H1 (cell line): Measurements from ENCODE around the gene CTNNBL1. TPM values are rescaled to one million over a fixed set of nuclear protein-coding genes. Genes with fewer than 3 reads are reported as not detected.

Experiments
- CTCF ChIA-PET: fragments of 300-600 bp; sonication (Branson Sonifier 250); formaldehyde crosslinking; loops from one replicate; lab custom pipeline; 2021; ENCODE audit not compliant: partially characterized antibody; lab: Charles Lee
- POLR2A ChIA-PET: fragments of 300-600 bp; sonication (Branson Sonifier 250); formaldehyde crosslinking; loops from one replicate; lab custom pipeline; 2021; ENCODE audit warnings: inconsistent platforms; ENCODE audit not compliant: partially characterized antibody; lab: Charles Lee
- DNase-seq, 2 experiments: peaks; one replicate each; pipeline versions ENCODE4 v3.0.0 to v3.0.0-alpha.2; 2010 to 2022; ENCODE audit warnings: low spot score in 2 of 2, low read depth in 1 of 2, mixed read lengths in 1 of 2
- FAIRE-seq: peaks from 2 replicates; lab custom pipeline; 2011; peaks lifted over from hg19 to GRCh38; lab: Jason Lieb, UNC
- H2AFZ ChIP-seq: 2 replicates; pipeline ENCODE4 v1.8.1; 2012; ENCODE audit warnings: low read length, inconsistent platforms
- H2AK5ac ChIP-seq: 2 replicates; pipeline ENCODE4 v1.6.1; 2013; ENCODE audit warnings: low read depth, low read length
- H2BK120ac ChIP-seq: replicated peaks from 2 replicates; pipeline ENCODE3; 2013; ENCODE audit warnings: low read depth, low read length, inconsistent platforms
- H2BK12ac ChIP-seq: 2 replicates; pipeline ENCODE4 v1.6.1; 2013; ENCODE audit warnings: low read depth, low read length
- H2BK15ac ChIP-seq: 2 replicates; pipeline ENCODE4 v1.6.1; 2013; ENCODE audit warnings: low read length
- H2BK20ac ChIP-seq: 2 replicates; pipeline ENCODE4 v1.6.1; 2013; ENCODE audit warnings: low read length
- H2BK5ac ChIP-seq: 2 replicates; pipeline ENCODE4 v1.6.1; 2013; ENCODE audit warnings: low read depth, low read length
- H3K14ac ChIP-seq: 2 replicates; pipeline ENCODE4 v1.6.1; 2013; ENCODE audit warnings: inconsistent platforms; ENCODE audit not compliant: insufficient read length
- H3K18ac ChIP-seq: 2 replicates; pipeline ENCODE4 v1.6.1; 2013; ENCODE audit warnings: low read length; ENCODE audit errors: extremely low read depth
- H3K23ac ChIP-seq: 2 replicates; pipeline ENCODE4 v1.6.1; 2013; ENCODE audit warnings: inconsistent platforms; ENCODE audit not compliant: insufficient read length
- H3K23me2 ChIP-seq: 2 replicates; pipeline ENCODE4 v1.6.1; 2013; ENCODE audit warnings: low read depth, low read length
- H3K27ac ChIP-seq: 2 replicates; pipeline ENCODE4 v1.6.1; 2011; ENCODE audit warnings: low read depth, low read length, inconsistent platforms
- H3K27me3 ChIP-seq, 4 experiments: replicated peaks in 1 of 4; 1 replicate in 1 of 4; 2 replicates in 3 of 4; pipeline versions ENCODE4 v1.6.1 to v1.8.1; 2011 to 2013; ENCODE audit warnings: low read length in 3 of 4, mild to moderate bottlenecking in 3 of 4, inconsistent platforms in 2 of 4, mixed read lengths in 2 of 4, moderate library complexity in 1 of 4; ENCODE audit not compliant: control insufficient read depth in 3 of 4, insufficient read depth in 3 of 4; ENCODE audit errors: extremely low read depth in 1 of 4
- H3K36me3 ChIP-seq, 4 experiments: 2 replicates each; pipeline versions ENCODE4 v1.6.1 to v1.8.1; 2011 to 2013; ENCODE audit warnings: mild to moderate bottlenecking in 4 of 4, low read length in 3 of 4, moderate library complexity in 2 of 4, control low read depth in 1 of 4, inconsistent platforms in 1 of 4; ENCODE audit not compliant: insufficient read depth in 4 of 4, control insufficient read depth in 2 of 4
- H3K4ac ChIP-seq: replicated peaks from 2 replicates; pipeline ENCODE3; 2013; ENCODE audit warnings: low read length, low read depth, mixed read lengths, inconsistent platforms; ENCODE audit not compliant: insufficient read length
- H3K4me1 ChIP-seq, 4 experiments: replicated peaks in 1 of 4; 1 replicate in 1 of 4; 2 replicates in 3 of 4; pipeline versions ENCODE4 v1.6.1 to v1.8.1; 2011 to 2013; ENCODE audit warnings: low read length in 3 of 4, inconsistent platforms in 2 of 4, mixed read lengths in 1 of 4; ENCODE audit not compliant: insufficient read depth in 4 of 4, control insufficient read depth in 3 of 4
- H3K4me2 ChIP-seq, 2 experiments: 2 replicates each; pipeline versions ENCODE4 v1.6.1 to v1.8.1; 2011 to 2013; ENCODE audit warnings: low read depth in 2 of 2, low read length in 2 of 2, control low read depth in 1 of 2, inconsistent platforms in 1 of 2, mild to moderate bottlenecking in 1 of 2; ENCODE audit not compliant: insufficient read depth in 1 of 2
- H3K4me3 ChIP-seq, 4 experiments: fragments of 200-600, 300-600 bp in 1 of 4; sonication (generic), shearing (Covaris generic), sonication (Bioruptor Twin) in 1 of 4; 2 replicates each; pipeline versions ENCODE4 v1.5.1 to v1.8.1; 2011 to 2016; ENCODE audit warnings: low read length in 4 of 4, low read depth in 3 of 4, control low read depth in 2 of 4, inconsistent platforms in 2 of 4, mild to moderate bottlenecking in 2 of 4, mixed read lengths in 1 of 4, moderate library complexity in 1 of 4; ENCODE audit not compliant: insufficient read depth in 2 of 4; ENCODE audit errors: extremely low read depth in 1 of 4
- H3K56ac ChIP-seq: replicated peaks from 2 replicates; pipeline ENCODE3; 2013; ENCODE audit warnings: low read depth, mild to moderate bottlenecking, mixed read lengths, low read length, inconsistent platforms; ENCODE audit not compliant: insufficient read length
- H3K79me1 ChIP-seq: 2 replicates; pipeline ENCODE4 v1.6.1; 2013; ENCODE audit warnings: low read depth, low read length, control low read depth
- H3K79me2 ChIP-seq, 2 experiments: 2 replicates each; pipeline versions ENCODE4 v1.6.1 to v1.8.1; 2012 to 2013; ENCODE audit warnings: low read length in 2 of 2, mild to moderate bottlenecking in 2 of 2, inconsistent platforms in 1 of 2; ENCODE audit not compliant: insufficient read depth in 2 of 2, control insufficient read depth in 1 of 2
- H3K9ac ChIP-seq, 4 experiments: replicated peaks in 1 of 4; 1 replicate in 1 of 4; 2 replicates in 3 of 4; pipeline versions ENCODE4 v1.6.1 to v1.8.1; 2011 to 2013; ENCODE audit warnings: low read depth in 3 of 4, low read length in 3 of 4, control low read depth in 2 of 4, mild to moderate bottlenecking in 2 of 4, moderate library complexity in 2 of 4, inconsistent platforms in 1 of 4; ENCODE audit errors: extremely low read depth in 1 of 4
- H3K9me3 ChIP-seq, 2 experiments: 2 replicates each; pipeline versions ENCODE4 v1.6.1 to v1.8.1; 2012 to 2013; ENCODE audit warnings: mild to moderate bottlenecking in 2 of 2, moderate library complexity in 2 of 2, control low read depth in 1 of 2, inconsistent platforms in 1 of 2, low read depth in 1 of 2, low read length in 1 of 2, mixed read lengths in 1 of 2; ENCODE audit not compliant: insufficient read depth in 2 of 2
- H4K20me1 ChIP-seq, 2 experiments: replicated peaks in 1 of 2; 2 replicates each; pipeline versions ENCODE3 to v1.8.1; 2011 to 2013; ENCODE audit warnings: inconsistent platforms in 2 of 2, low read length in 2 of 2, mild to moderate bottlenecking in 1 of 2; ENCODE audit not compliant: insufficient read depth in 2 of 2, control insufficient read depth in 1 of 2
- H4K5ac ChIP-seq: 2 replicates; pipeline ENCODE4 v1.6.1; 2013; ENCODE audit warnings: low read length, low read depth, mixed read lengths, inconsistent platforms; ENCODE audit not compliant: insufficient read length
- H4K8ac ChIP-seq: 2 replicates; pipeline ENCODE4 v1.8.0; 2013; ENCODE audit warnings: mild to moderate bottlenecking, moderate library complexity, low read length, inconsistent platforms; ENCODE audit not compliant: insufficient read depth; ENCODE audit errors: extremely low read depth
- H4K91ac ChIP-seq: replicated peaks from 2 replicates; pipeline ENCODE3; 2013; ENCODE audit warnings: low read length, mixed read lengths, inconsistent platforms; ENCODE audit not compliant: insufficient read length
- BCL11A ChIP-seq, 2 experiments: IDR thresholded peaks; one replicate each; pipeline ENCODE4 v1.6.1; 2011; ENCODE audit warnings: low read depth in 2 of 2, low read length in 2 of 2, mild to moderate bottlenecking in 2 of 2
- CBX8 ChIP-seq: fragments of 300-800, 300-1000 bp; sonication (generic); IDR thresholded peaks from 2 replicates; pipeline ENCODE4 v1.7.1; 2016; ENCODE audit warnings: low read depth, low read length, borderline replicate concordance
- CHD1 ChIP-seq: IDR thresholded peaks from 2 replicates; pipeline ENCODE4 v1.6.1; 2012; ENCODE audit warnings: low read depth, low read length, improper control_type of control experiment
- CREB1 ChIP-seq: IDR thresholded peaks from 2 replicates; pipeline ENCODE4 v1.6.1; 2012; ENCODE audit warnings: inconsistent platforms
- FOSL1 ChIP-seq: IDR thresholded peaks from 2 replicates; pipeline ENCODE4 v1.6.1; 2011; ENCODE audit warnings: mild to moderate bottlenecking, low read depth, low read length, moderate library complexity; ENCODE audit not compliant: insufficient read depth
- NRF1 ChIP-seq: IDR thresholded peaks from 2 replicates; pipeline ENCODE4 v1.6.1; 2011; ENCODE audit warnings: mild to moderate bottlenecking, low read depth, low read length, improper control_type of control experiment
- SP2 ChIP-seq: IDR thresholded peaks from 2 replicates; pipeline ENCODE4 v1.6.1; 2012; ENCODE audit warnings: mild to moderate bottlenecking, low read length, inconsistent platforms
- SRF ChIP-seq: IDR thresholded peaks from 2 replicates; pipeline ENCODE4 v1.6.1; 2011; ENCODE audit warnings: mild to moderate bottlenecking, low read depth, low read length, moderate library complexity
- TEAD4 ChIP-seq: IDR thresholded peaks from 2 replicates; pipeline ENCODE4 v1.6.1; 2012; ENCODE audit warnings: low read depth, low read length, inconsistent platforms, mixed read lengths
- WGBS, 2 experiments: shearing (Covaris generic) in 1 of 2; methylation state at CpG; one replicate each; pipeline versions ENCODE4 v1.1.6 to v1.1.7; 2013 to 2015; ENCODE audit warnings: low lambda C conversion rate in 2 of 2, mixed read lengths in 2 of 2, inconsistent platforms in 1 of 2, low coverage in 1 of 2, missing lambda C conversion rate in 1 of 2; ENCODE audit not compliant: insufficient replicate concordance in 2 of 2, insufficient coverage in 1 of 2, insufficient read length in 1 of 2; ENCODE audit errors: extremely low coverage in 1 of 2, missing lambda C conversion rate in 1 of 2; 5-methylcytosine and 5-hydroxymethylcytosine counted together
- polyA plus RNA-seq, 7 experiments: library from polyadenylated mRNA; depleted of rRNA in 3 of 7; stranded (reverse) in 5 of 7; unstranded in 2 of 7; fragments of >200 nt in 5 of 7; fragments of 200-250 nt in 2 of 7; gene quantifications; 1 replicate in 5 of 7; 2 replicates in 1 of 7; 4 replicates in 1 of 7; pipeline versions ENCODE4 v1.2.1 to v1.2.3, GENCODE V29; 2011 to 2013; ENCODE audit warnings: missing spikeins in 2 of 7, mixed read lengths in 2 of 7
- total RNA-seq: library from RNA; stranded (reverse); fragmentation: NEBNext Ultra II Directional; extraction: Animal tissue kit (Norgen Biotek cat#: 25700); gene quantifications from 2 replicates; pipeline ENCODE4 v1.2.1, GENCODE V29; 2021

Gene CTNNBL1
- total and polyA plus RNA-seq, 2 of the 8 experiments (the other 6 are each of a cell fraction or from before 2014, with no cell fraction given): 19.6 to 81.6 TPM

- no peak overlapping the region for H3K4me2 ChIP-seq
Observed at GRCh38 chr20:37657924-37658804, 35.7 kb upstream of the CTNNBL1 start.

More at GRCh38 chr20:37657924-37658804, 35.7 kb upstream of the CTNNBL1 start:
- H4K8ac ChIP-seq: no peak overlapping the region
- H3K9me3 ChIP-seq: peaks cover 0 to 3% of the 10 kb centered on the region in 2 experiments; a peak in 2 of 4 replicates
- no peaks in the 10 kb centered on the region for H3K79me2 ChIP-seq
- ChIA-PET POLR2A (interaction anchor here (0.6 to 0.9 kb wide), 2 partner anchors 28 to 166 kb away, joined by 3 read pairs; no protein-coding TSS in a partner anchor), CTCF (interaction anchor here (0.7 to 3.1 kb wide), 19 partner anchors 13 to 263 kb away, joined by 3 to 17 read pairs (median 3); no protein-coding TSS in a partner anchor)
- no peaks in the 10 kb centered on the region for H3K79me1 ChIP-seq
- 80% methylated on average over 6 of the region's 6 CpGs; no CpG with 5 or more reads in 1 of the 2 experiments for WGBS, 2 experiments
- H3K14ac ChIP-seq: no peak overlapping the region
- H2BK120ac ChIP-seq: no peak overlapping the region
- H3K27me3 ChIP-seq: no peaks in the 10 kb centered on the region; a peak in 1 of 7 replicates
- H3K4me3 ChIP-seq: no peak overlapping the region
- no peak overlapping the region for H3K4ac ChIP-seq
- no peak for DNase-seq
- H2BK15ac ChIP-seq: no peak overlapping the region
- H3K4me1 ChIP-seq: no peaks in the 10 kb centered on the region
- H2BK20ac ChIP-seq: no peak overlapping the region
- no peak overlapping the region for H3K9ac ChIP-seq
- no peak for FAIRE-seq
- no peak overlapping the region for H2AFZ ChIP-seq
- H2AK5ac ChIP-seq: no peak overlapping the region
- no peaks in the 10 kb centered on the region for H3K36me3 ChIP-seq
- H3K23ac ChIP-seq: no peak overlapping the region
- H3K56ac ChIP-seq: no peak overlapping the region
- no peak overlapping the region for H4K91ac ChIP-seq
- no peak for TF ChIP-seq CREB1
- TF ChIP-seq CHD1: no peak
- TF ChIP-seq CBX8: no peak
- TF ChIP-seq BCL11A (IDR thresholded peaks at IDR 0.05; ENCODE audit: low read depth in 2 of 2, low read length in 2 of 2): no peak
- no peak for TF ChIP-seq FOSL1
- no peak for TF ChIP-seq NRF1
- no peak for TF ChIP-seq SP2
- no peak for TF ChIP-seq TEAD4
- TF ChIP-seq SRF: no peak
- H3K27ac ChIP-seq: no peak overlapping the region
- no peak overlapping the region for H3K18ac ChIP-seq
- no peaks in the 10 kb centered on the region for H4K20me1 ChIP-seq
- no peaks in the 10 kb centered on the region for H3K23me2 ChIP-seq
- H2BK12ac ChIP-seq: no peak overlapping the region
- no peak overlapping the region for H4K5ac ChIP-seq
- no peak overlapping the region for H2BK5ac ChIP-seq
